ENCODE data around the gene LTBP3.

The LTBP3 gene

GRCh38 chr11:65541093-65541982 is 16.8 kb downstream of the LTBP3 start:
- Mint-ChIP-seq H3K27me3 (no peaks in the 10 kb centered on the region), H3K36me3 (peaks cover 2% of the 10 kb centered on the region), H3K4me3 (peak overlapping the region; percentile 84), H3K4me1 (ENCODE audit: low read depth) (peaks cover 25% of the 10 kb centered on the region), H3K9me3 (ENCODE audit: low read depth) (no peaks in the 10 kb centered on the region), H3K27ac (peak overlapping the region; percentile 58)

- Mint-ChIP-seq H3K9me3 (ENCODE audit: low read depth) (no peaks in the 10 kb centered on the region), H3K27me3 (no peaks in the 10 kb centered on the region), H3K36me3 (peaks cover 2% of the 10 kb centered on the region), H3K4me1 (ENCODE audit: low read depth) (peaks cover 18% of the 10 kb centered on the region), H3K4me3 (peak overlapping the region; percentile 84), H3K27ac (peak overlapping the region; percentile 58)
Observed at GRCh38 chr11:65540290-65541092, 17.7 kb downstream of the LTBP3 start.

GRCh38 chr11:65539744-65540289 is 18.3 kb downstream of the LTBP3 start:
- H3K9me3 Mint-ChIP-seq (ENCODE audit: low read depth) = no peaks in the 10 kb centered on the region
- H3K36me3 Mint-ChIP-seq = peaks cover 2% of the 10 kb centered on the region
- H3K27me3 Mint-ChIP-seq = no peaks in the 10 kb centered on the region
- no peak overlapping the region for H3K27ac Mint-ChIP-seq
- H3K4me3 Mint-ChIP-seq = peak overlapping the region; percentile 84
- H3K4me1 Mint-ChIP-seq (ENCODE audit: low read depth) = peaks cover 16% of the 10 kb centered on the region

DNA sequence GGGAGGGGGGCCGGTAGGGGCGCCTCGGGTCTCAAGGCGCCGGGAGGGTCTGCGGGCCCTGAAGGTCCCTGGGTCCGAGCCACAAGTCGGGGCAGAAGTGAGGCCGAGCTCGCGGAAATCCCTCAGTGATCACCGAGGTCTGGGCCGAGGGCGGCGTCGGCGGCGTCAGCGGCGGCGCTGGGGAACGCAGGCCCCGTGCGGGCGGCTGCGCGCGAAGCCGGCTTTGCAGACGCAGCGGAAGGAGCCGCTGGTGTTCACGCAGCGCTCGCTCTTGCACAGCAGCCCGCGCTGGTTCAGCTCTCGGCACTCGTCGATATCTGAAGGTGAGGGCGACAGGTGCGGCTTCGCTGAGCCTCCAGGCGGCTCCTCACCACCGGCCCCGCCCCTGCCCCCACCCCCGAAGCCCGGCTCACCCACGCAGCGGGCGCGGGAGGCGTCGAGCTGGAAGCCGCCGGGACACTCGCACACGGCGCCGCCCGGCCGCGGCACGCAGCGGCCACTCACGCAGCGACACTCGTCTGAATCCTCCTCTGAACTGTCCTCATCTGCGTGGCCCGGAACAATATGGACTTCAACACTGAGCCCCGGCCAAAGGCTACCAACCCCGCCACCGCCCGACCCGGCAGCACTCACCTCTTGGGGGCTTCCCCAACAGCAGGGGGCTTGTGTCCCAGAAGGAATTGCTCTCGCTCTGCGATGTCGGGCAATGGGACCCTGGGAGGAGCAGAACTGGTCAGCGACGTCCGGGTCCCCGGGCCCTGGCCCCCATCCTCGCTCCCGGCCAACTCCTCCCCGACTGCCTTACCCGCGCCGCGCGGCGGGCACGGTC is 19.0 kb downstream of the LTBP3 start:
- H3K4me1 Mint-ChIP-seq (ENCODE audit: low read depth) = peaks cover 15% of the 10 kb centered on the region
- peaks cover 2% of the 10 kb centered on the region for H3K36me3 Mint-ChIP-seq
- no peak overlapping the region for H3K4me3 Mint-ChIP-seq
- no peaks in the 10 kb centered on the region for H3K9me3 Mint-ChIP-seq (ENCODE audit: low read depth)
- H3K27me3 Mint-ChIP-seq = no peaks in the 10 kb centered on the region
- no peak overlapping the region for H3K27ac Mint-ChIP-seq

- Mint-ChIP-seq H3K4me3 (peak overlapping the region; percentile 57), H3K9me3 (ENCODE audit: low read depth) (no peaks in the 10 kb centered on the region), H3K36me3 (peaks cover 2% of the 10 kb centered on the region), H3K4me1 (ENCODE audit: low read depth) (peaks cover 12% of the 10 kb centered on the region), H3K27ac (no peak overlapping the region), H3K27me3 (no peaks in the 10 kb centered on the region)
Observed at GRCh38 chr11:65538232-65538914, 19.8 kb downstream of the LTBP3 start.

- Mint-ChIP-seq H3K27ac (no peak overlapping the region), H3K4me1 (ENCODE audit: low read depth) (peaks cover 12% of the 10 kb centered on the region), H3K36me3 (peaks cover 2% of the 10 kb centered on the region), H3K27me3 (no peaks in the 10 kb centered on the region), H3K9me3 (ENCODE audit: low read depth) (no peaks in the 10 kb centered on the region), H3K4me3 (no peak overlapping the region)
Observed at GRCh38 chr11:65537620-65538231, 20.4 kb downstream of the LTBP3 start.

DNA sequence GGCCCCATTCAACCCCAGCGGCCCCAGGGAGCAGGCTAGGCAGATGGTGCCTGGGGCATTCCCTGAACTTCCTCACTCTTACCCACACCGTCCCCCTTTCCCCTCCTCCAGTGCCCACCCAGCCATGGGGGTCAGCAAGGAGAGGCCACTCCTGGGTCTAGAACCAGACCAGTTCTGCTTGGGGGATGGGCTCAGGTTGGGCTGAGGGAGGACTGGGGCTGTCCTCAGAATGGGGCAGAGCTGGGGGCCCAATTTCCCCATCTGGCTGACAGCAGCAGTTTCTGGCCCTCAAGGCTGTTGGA is 20.9 kb downstream of the LTBP3 start:
- no peak overlapping the region for H3K27ac Mint-ChIP-seq

GRCh38 chr11:65536412-65537295 is 21.5 kb downstream of the LTBP3 start:
- no peaks in the 10 kb centered on the region for H3K36me3 Mint-ChIP-seq
- H3K4me1 Mint-ChIP-seq (ENCODE audit: low read depth) = peaks cover 5% of the 10 kb centered on the region
- no peaks in the 10 kb centered on the region for H3K27me3 Mint-ChIP-seq
- peak overlapping the region; percentile 13 for H3K27ac Mint-ChIP-seq
- H3K9me3 Mint-ChIP-seq (ENCODE audit: low read depth) = no peaks in the 10 kb centered on the region
- no peak overlapping the region for H3K4me3 Mint-ChIP-seq

More for the DNA sequence above, 20.9 kb downstream of the LTBP3 start:
- no peaks in the 10 kb centered on the region for H3K27me3 Mint-ChIP-seq
- no peak overlapping the region for H3K4me3 Mint-ChIP-seq
- no peaks in the 10 kb centered on the region for H3K9me3 Mint-ChIP-seq (ENCODE audit: low read depth)
- no peaks in the 10 kb centered on the region for H3K36me3 Mint-ChIP-seq
- peaks cover 10% of the 10 kb centered on the region for H3K4me1 Mint-ChIP-seq (ENCODE audit: low read depth)

- H3K4me1 Mint-ChIP-seq (ENCODE audit: low read depth) = peaks cover 4% of the 10 kb centered on the region
- no peaks in the 10 kb centered on the region for H3K36me3 Mint-ChIP-seq
- H3K27me3 Mint-ChIP-seq = no peaks in the 10 kb centered on the region
- no peak overlapping the region for H3K4me3 Mint-ChIP-seq
- H3K27ac Mint-ChIP-seq = no peak overlapping the region
- H3K9me3 Mint-ChIP-seq (ENCODE audit: low read depth) = no peaks in the 10 kb centered on the region
Observed at GRCh38 chr11:65535102-65535501, 23.1 kb downstream of the LTBP3 start.

DNA sequence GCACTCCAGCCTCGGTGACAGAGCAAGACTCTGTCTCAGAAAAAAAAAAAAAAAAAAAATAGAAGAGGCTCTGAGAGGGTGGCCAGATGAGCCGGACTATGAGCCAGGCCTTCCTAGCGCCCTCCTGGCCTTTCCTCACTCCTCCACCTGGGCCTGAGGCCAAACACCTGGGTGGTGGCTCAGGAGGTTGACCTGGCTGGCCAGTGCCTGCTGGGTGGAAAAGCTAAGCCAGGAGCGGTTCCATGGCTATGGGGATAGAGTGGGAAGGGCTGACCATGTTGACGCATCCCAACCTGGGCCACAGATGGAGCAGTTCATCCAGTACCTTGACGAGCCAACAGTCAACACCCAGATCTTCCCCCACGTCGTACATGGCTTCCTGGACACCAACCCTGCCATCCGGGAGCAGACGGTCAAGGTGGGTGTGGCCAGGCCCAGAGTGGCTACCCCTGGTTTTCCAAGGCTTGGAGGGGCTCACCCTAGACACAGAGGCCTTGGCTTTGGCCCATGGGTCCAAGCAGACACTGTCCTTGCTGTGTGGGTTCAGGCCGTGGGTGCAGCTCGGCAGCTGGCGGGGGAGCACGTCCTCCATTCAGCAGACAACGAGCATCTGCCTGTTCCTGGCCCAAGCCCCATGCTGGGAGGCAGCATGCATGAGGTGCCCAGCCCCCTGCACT is 25.6 kb downstream of the LTBP3 start:
- Mint-ChIP-seq H3K27ac (no peak overlapping the region), H3K4me3 (no peak overlapping the region), H3K9me3 (ENCODE audit: low read depth) (no peaks in the 10 kb centered on the region), H3K36me3 (no peaks in the 10 kb centered on the region), H3K27me3 (no peaks in the 10 kb centered on the region), H3K4me1 (ENCODE audit: low read depth) (peaks cover 17% of the 10 kb centered on the region)

- no peak overlapping the region for H3K4me3 Mint-ChIP-seq
- peak overlapping the region; percentile 55 for H3K27ac Mint-ChIP-seq
- H3K27me3 Mint-ChIP-seq = no peaks in the 10 kb centered on the region
- no peaks in the 10 kb centered on the region for H3K9me3 Mint-ChIP-seq (ENCODE audit: low read depth)
- no peaks in the 10 kb centered on the region for H3K36me3 Mint-ChIP-seq
- H3K4me1 Mint-ChIP-seq (ENCODE audit: low read depth) = peaks cover 31% of the 10 kb centered on the region
Observed at GRCh38 chr11:65530157-65530496, 28.0 kb downstream of the LTBP3 start.

DNA sequence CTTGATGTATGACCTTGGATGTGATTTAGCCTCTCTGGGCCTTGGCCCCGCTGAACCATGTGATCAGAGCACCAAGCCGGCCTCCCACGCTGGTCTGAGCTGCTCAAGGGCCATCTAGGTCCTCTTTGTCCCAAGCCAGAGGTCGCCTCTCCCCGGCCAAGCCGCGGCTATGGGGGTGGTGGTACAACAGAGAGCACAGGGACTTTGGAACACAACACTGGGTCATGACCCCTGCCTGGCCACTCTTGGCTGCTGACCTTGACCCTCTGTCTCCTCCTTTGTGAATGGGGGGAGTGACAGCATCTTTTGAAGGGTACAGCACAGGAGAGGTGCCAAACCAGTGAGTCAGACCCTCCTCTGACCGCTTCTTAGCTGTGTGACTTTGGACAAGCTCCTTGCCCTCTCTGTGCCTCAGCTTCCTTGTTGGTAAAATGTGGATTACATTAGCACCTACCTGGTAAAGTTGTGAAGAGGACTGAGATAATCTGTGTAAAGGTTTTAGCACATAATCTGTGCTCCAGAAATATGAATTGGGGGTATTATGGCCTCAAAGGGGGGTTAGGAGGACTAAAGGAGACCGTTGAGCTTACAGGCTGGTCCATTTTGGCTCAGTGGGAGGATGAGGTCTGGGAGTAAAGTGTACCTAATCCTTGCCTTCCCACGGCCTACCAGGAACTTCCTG is 28.5 kb downstream of the LTBP3 start:
- H3K27ac Mint-ChIP-seq = peak overlapping the region; percentile 55
- no peaks in the 10 kb centered on the region for H3K36me3 Mint-ChIP-seq
- H3K4me1 Mint-ChIP-seq (ENCODE audit: low read depth) = peaks cover 31% of the 10 kb centered on the region
- H3K9me3 Mint-ChIP-seq (ENCODE audit: low read depth) = no peaks in the 10 kb centered on the region
- H3K27me3 Mint-ChIP-seq = no peaks in the 10 kb centered on the region
- peak overlapping the region; percentile 6 for H3K4me3 Mint-ChIP-seq

Measured in activated naive CD8-positive, alpha-beta T cell (primary cell).